Testis (tissue), 2 donors: ENCODE measurements around the gene LRRC17.

ENCODE experiments used
- POLR2A ChIP-seq: fragments of 450-650 bp; IDR thresholded peaks from one replicate; pipeline ENCODE4 v1.6.1; 2017; ENCODE audit warnings: antibody characterized with exemption, mild to moderate bottlenecking, moderate library complexity
- TF ChIP-seq, protein P1 (sequence below), 3 experiments: fragments of 450-650 bp in 2 of 3; fragments of 200-600 bp in 1 of 3; sonication (generic) in 1 of 3; IDR thresholded peaks; one replicate each; pipeline ENCODE4 v1.5.1; 2016 to 2019; ENCODE audit warnings: antibody characterized with exemption in 3 of 3, mild to moderate bottlenecking in 2 of 3, moderate library complexity in 1 of 3

DNA sequence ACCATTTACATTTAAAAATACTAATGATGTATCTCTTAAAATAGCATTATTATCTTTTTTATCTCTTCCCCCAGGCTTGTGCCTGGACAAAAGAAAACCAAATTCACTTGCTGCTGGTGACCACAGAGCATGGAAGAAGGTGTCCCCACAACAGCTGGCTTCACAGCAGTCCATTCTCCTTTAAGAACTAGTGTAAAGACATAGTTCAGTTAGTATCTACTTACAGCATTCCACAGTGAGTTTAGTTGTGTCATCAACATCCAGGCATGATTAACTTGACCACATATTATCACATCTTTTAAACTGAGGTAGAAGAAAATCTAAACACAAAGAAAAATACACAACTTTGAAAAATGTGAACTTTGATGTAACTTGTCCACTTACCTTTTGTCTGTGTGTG is 55.0 kb downstream of the LRRC17 start:
- TF ChIP-seq, protein P1, sequence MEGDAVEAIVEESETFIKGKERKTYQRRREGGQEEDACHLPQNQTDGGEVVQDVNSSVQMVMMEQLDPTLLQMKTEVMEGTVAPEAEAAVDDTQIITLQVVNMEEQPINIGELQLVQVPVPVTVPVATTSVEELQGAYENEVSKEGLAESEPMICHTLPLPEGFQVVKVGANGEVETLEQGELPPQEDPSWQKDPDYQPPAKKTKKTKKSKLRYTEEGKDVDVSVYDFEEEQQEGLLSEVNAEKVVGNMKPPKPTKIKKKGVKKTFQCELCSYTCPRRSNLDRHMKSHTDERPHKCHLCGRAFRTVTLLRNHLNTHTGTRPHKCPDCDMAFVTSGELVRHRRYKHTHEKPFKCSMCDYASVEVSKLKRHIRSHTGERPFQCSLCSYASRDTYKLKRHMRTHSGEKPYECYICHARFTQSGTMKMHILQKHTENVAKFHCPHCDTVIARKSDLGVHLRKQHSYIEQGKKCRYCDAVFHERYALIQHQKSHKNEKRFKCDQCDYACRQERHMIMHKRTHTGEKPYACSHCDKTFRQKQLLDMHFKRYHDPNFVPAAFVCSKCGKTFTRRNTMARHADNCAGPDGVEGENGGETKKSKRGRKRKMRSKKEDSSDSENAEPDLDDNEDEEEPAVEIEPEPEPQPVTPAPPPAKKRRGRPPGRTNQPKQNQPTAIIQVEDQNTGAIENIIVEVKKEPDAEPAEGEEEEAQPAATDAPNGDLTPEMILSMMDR (IDR thresholded peaks at IDR 0.05) = no peak
- TF ChIP-seq POLR2A = no peak
